Measurements from ENCODE around the gene NAXD. TPM values are rescaled to one million over a fixed set of nuclear protein-coding genes. Genes with fewer than 3 reads are reported as not detected.

Gene NAXD
- total RNA-seq, 1 experiment from 2014 or later = 32.1 TPM

DNA sequence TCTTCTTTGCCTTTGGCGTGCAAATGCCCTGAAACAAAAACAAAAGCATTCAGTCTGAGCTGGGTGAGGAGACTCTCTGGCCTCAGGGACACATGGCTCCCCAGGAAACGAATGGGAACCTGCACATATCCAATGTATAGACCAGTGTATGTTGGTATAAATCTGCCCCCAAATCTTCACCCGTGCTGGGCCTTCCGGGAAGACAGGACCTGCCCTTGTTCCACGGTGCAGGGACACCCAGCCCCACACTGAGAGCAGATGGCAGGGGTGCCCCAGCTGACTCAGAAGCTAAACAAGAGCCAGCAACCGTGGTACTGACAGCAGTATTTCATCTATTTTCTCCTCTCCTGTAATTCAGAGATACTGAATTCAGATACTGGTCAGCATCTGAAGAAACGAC, 48.1 kb downstream of the NAXD start:
- TF ChIP-seq ZNF274 (IDR thresholded peaks at IDR 0.05; ENCODE audit: low read depth, low read length) = no peak
- no peak for TF ChIP-seq SP1 (IDR thresholded peaks at IDR 0.05; ENCODE audit: low read depth)
- no peak for TF ChIP-seq EGR1 (IDR thresholded peaks at IDR 0.05; ENCODE audit: low read depth)
- TF ChIP-seq EZH2phosphoT487 (IDR thresholded peaks at IDR 0.05; ENCODE audit: borderline replicate concordance) = no peak
- TF ChIP-seq REST (IDR thresholded peaks at IDR 0.05; ENCODE audit: low read depth) = no peak
- no peak for TF ChIP-seq YY1 (IDR thresholded peaks at IDR 0.05; ENCODE audit: extremely low read depth, insufficient replicate concordance, low read depth, low read length)
- TF ChIP-seq, protein P1, sequence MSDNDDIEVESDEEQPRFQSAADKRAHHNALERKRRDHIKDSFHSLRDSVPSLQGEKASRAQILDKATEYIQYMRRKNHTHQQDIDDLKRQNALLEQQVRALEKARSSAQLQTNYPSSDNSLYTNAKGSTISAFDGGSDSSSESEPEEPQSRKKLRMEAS (IDR thresholded peaks at IDR 0.05) = no peak
- no peak overlapping the region for H3K9ac ChIP-seq (ENCODE audit: low read length)
- no peaks in the 10 kb centered on the region for H3K4me1 ChIP-seq (ENCODE audit: control insufficient read depth in 1 of 2, insufficient read depth in 2 of 2, low read length in 2 of 2)
- RAD21 ChIA-PET (ENCODE audit: low non-redundant PET in 1 of 2, low total read pairs in 2 of 2, uncharacterized antibody in 2 of 2, unreplicated experiment in 2 of 2) = no interaction called here
- no peak overlapping the region for H3K4me3 ChIP-seq (replicated peaks in 1 of 2; ENCODE audit: low read depth in 1 of 2, low read length in 2 of 2)
- CTCF ChIA-PET = no interaction called here
- H4K20me1 ChIP-seq (ENCODE audit: insufficient read depth) = no peaks in the 10 kb centered on the region
- intact Hi-C loops (cut with micrococcal nuclease) = no loop called here
- peaks cover 5 to 10% of the 10 kb centered on the region in 2 experiments; a peak in 3 of 4 replicates for H3K9me3 ChIP-seq (ENCODE audit: control insufficient read depth in 1 of 2, insufficient read depth in 1 of 2, low read depth in 1 of 2, low read length in 2 of 2)
- BruUV-seq (replicated peaks) = no TSS peak
- peaks cover 19 to 68% of the 10 kb centered on the region in 2 experiments for H3K36me3 ChIP-seq (ENCODE audit: control insufficient read depth in 1 of 2, insufficient read depth in 2 of 2, low read length in 2 of 2)
- ATAC-seq (no peak), DNase-seq (ENCODE audit: low read depth, low spot score) (no peak)
- H3K9me2 ChIP-seq (ENCODE audit: insufficient read depth) = no peaks in the 10 kb centered on the region
- no peaks in the 10 kb centered on the region; the same call in 1 of the 2 replicates for H3K79me2 ChIP-seq (ENCODE audit: insufficient read depth, low read length)
- no peaks in the 10 kb centered on the region for H3K27me3 ChIP-seq (ENCODE audit: insufficient read depth, low read length)
- no peak overlapping the region for H2AFZ ChIP-seq (ENCODE audit: low read depth, low read length, poor library complexity, severe bottlenecking)
- no peak overlapping the region for H3K27ac ChIP-seq (ENCODE audit: low read depth, low read length)
- no peak overlapping the region for H3K4me2 ChIP-seq (ENCODE audit: low read length)
- POLR2A ChIA-PET = no interaction called here

All from HCT116 (cell line).